SK-N-SH treated with all-trans-retinoic acid at 6 μM for 48 hours (cell line): ENCODE results near the gene TSKU.

Experiments
- ARNTL ChIP-seq: fragments of 450-650 bp; formaldehyde crosslinking; IDR thresholded peaks from 2 replicates; pipeline ENCODE4 v1.5.0; 2020; ENCODE audit warnings: low read depth, mild to moderate bottlenecking, moderate library complexity, borderline replicate concordance
- CREB5 ChIP-seq: fragments of 250-450 bp; sonication (Bioruptor Pico); IDR thresholded peaks from 2 replicates; pipeline ENCODE4 v1.5.1; 2020; ENCODE audit warnings: low read depth, mild to moderate bottlenecking, moderate library complexity
- GLIS3 ChIP-seq: fragments of 250-450 bp; sonication (Bioruptor Pico); IDR thresholded peaks from 2 replicates; pipeline ENCODE4 v1.5.0; 2020; ENCODE audit warnings: mild to moderate bottlenecking, moderate library complexity
- TOX ChIP-seq: fragments of 250-450 bp; sonication (Bioruptor Pico); IDR thresholded peaks from 2 replicates; pipeline ENCODE4 v1.8.0; 2021; ENCODE audit warnings: mild to moderate bottlenecking, moderate library complexity, borderline replicate concordance
- ZFP30 ChIP-seq: fragments of 450-650 bp; formaldehyde crosslinking; IDR thresholded peaks from 2 replicates; pipeline ENCODE4 v1.5.0; 2022; ENCODE audit warnings: mild to moderate bottlenecking, moderate library complexity
- ZNF70 ChIP-seq: fragments of 450-650 bp; formaldehyde crosslinking; IDR thresholded peaks from 2 replicates; pipeline ENCODE4 v1.5.0; 2020; ENCODE audit warnings: mild to moderate bottlenecking, moderate library complexity
- TF ChIP-seq, protein P1 (sequence below): fragments of 250-450 bp; sonication (Bioruptor Pico); IDR thresholded peaks from 2 replicates; pipeline ENCODE4 v1.8.0; 2020; ENCODE audit warnings: mild to moderate bottlenecking, moderate library complexity, borderline replicate concordance
- TF ChIP-seq, protein P2 (sequence below): fragments of 250-450 bp; sonication (Bioruptor Pico); IDR thresholded peaks from 2 replicates; pipeline ENCODE4 v1.5.1; 2021; ENCODE audit warnings: mild to moderate bottlenecking, moderate library complexity

- TF ChIP-seq, protein P1, sequence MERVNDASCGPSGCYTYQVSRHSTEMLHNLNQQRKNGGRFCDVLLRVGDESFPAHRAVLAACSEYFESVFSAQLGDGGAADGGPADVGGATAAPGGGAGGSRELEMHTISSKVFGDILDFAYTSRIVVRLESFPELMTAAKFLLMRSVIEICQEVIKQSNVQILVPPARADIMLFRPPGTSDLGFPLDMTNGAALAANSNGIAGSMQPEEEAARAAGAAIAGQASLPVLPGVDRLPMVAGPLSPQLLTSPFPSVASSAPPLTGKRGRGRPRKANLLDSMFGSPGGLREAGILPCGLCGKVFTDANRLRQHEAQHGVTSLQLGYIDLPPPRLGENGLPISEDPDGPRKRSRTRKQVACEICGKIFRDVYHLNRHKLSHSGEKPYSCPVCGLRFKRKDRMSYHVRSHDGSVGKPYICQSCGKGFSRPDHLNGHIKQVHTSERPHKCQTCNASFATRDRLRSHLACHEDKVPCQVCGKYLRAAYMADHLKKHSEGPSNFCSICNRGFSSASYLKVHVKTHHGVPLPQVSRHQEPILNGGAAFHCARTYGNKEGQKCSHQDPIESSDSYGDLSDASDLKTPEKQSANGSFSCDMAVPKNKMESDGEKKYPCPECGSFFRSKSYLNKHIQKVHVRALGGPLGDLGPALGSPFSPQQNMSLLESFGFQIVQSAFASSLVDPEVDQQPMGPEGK (CRISPR knock-in tag): no peak
- TF ChIP-seq ZFP30 (CRISPR knock-in tag) (no peak), TOX (CRISPR knock-in tag) (no peak), ZNF70 (CRISPR knock-in tag) (no peak), GLIS3 (no peak), CREB5 (CRISPR knock-in tag) (no peak), ARNTL (no peak)
- TF ChIP-seq, protein P2, sequence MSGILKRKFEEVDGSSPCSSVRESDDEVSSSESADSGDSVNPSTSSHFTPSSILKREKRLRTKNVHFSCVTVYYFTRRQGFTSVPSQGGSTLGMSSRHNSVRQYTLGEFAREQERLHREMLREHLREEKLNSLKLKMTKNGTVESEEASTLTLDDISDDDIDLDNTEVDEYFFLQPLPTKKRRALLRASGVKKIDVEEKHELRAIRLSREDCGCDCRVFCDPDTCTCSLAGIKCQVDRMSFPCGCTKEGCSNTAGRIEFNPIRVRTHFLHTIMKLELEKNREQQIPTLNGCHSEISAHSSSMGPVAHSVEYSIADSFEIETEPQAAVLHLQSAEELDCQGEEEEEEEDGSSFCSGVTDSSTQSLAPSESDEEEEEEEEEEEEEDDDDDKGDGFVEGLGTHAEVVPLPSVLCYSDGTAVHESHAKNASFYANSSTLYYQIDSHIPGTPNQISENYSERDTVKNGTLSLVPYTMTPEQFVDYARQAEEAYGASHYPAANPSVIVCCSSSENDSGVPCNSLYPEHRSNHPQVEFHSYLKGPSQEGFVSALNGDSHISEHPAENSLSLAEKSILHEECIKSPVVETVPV (CRISPR knock-in tag): no peak
Observed at GRCh38 chr11:76810151-76810853, 27.1 kb downstream of the TSKU start.
